ENCODE results near the gene ACTRT2.

GRCh38 chr1:3009556-3009955 is 11.7 kb upstream of the ACTRT2 start:
- TF ChIP-seq POLR2A (IDR thresholded peaks at IDR 0.05; ENCODE audit: low read depth, low read length) = no peak
- no peak for TF ChIP-seq SPI1 (IDR thresholded peaks at IDR 0.05; ENCODE audit: low read depth, low read length)
- no peak for TF ChIP-seq POLR2AphosphoS5 (IDR thresholded peaks at IDR 0.05; ENCODE audit: low read depth, low read length)
- TF ChIP-seq TAF1 (IDR thresholded peaks at IDR 0.05; ENCODE audit: low read depth, low read length) = no peak
